Right lobe of liver (tissue), 6 donors: ENCODE results near the gene CDCA7L. TPM values are rescaled to one million over a fixed set of nuclear protein-coding genes. Genes with fewer than 3 reads are reported as not detected.
"Not testable (repeated sequence)": the region's sequence is repeated elsewhere in the genome, so short reads cannot be mapped to it uniquely, and the experiment has no call there.

Experiments
- ATAC-seq, 4 donors: fragments of 200-7000 bp; cut with Tn5 transposase; one replicate each; pipeline ENCODE4 v1.9.1; 2020; ENCODE audit warnings: mild to moderate bottlenecking in 4 of 4, moderate library complexity in 4 of 4
- DNase-seq, 3 donors: peaks; one replicate each; pipeline ENCODE4 v3.0.0-alpha.2; 2020
- H3K27ac ChIP-seq, 3 donors: fragments of 200-600 bp; one replicate each; pipeline ENCODE4 v1.8.0; 2022
- H3K27me3 ChIP-seq, 2 donors: fragments of 200-600 bp; one replicate each; pipeline ENCODE4 v1.8.0; 2022
- H3K36me3 ChIP-seq, 4 donors: fragments of 200-600 bp; sonication (generic) in 1 of 4; one replicate each; pipeline versions ENCODE4 v1.5.1 to v1.8.0; 2017 to 2022; ENCODE audit warnings: control low read depth in 1 of 4
- H3K4me1 ChIP-seq, 4 donors: fragments of 200-600 bp; sonication (generic) in 1 of 4; one replicate each; pipeline versions ENCODE4 v1.5.1 to v1.8.0; 2017 to 2022; ENCODE audit warnings: control low read depth in 1 of 4
- H3K4me3 ChIP-seq, 3 donors: fragments of 200-600 bp; one replicate each; pipeline ENCODE4 v1.8.0; 2022
- H3K9me3 ChIP-seq, 4 donors: fragments of 200-600 bp; sonication (generic) in 1 of 4; one replicate each; pipeline versions ENCODE4 v1.5.1 to v1.8.0; 2017 to 2022; ENCODE audit warnings: control low read depth in 1 of 4
- POLR2A ChIP-seq: fragments of 450-650 bp; IDR thresholded peaks from one replicate; pipeline ENCODE4 v1.6.1; 2017; ENCODE audit warnings: antibody characterized with exemption, mild to moderate bottlenecking
- WGBS: methylation state at CpG from one replicate; pipeline ENCODE4 v1.1.6; 2018; ENCODE audit warnings: low coverage, low lambda C conversion rate; ENCODE audit not compliant: insufficient coverage; ENCODE audit errors: missing lambda C conversion rate; 5-methylcytosine and 5-hydroxymethylcytosine counted together
- intact Hi-C, 2 donors: fragments of 100-400 bp; cut with DNase I; formaldehyde crosslinking; loops; one replicate each; pipeline versions ENCODE4 v1.11.2 to v1.14.1; 2022
- total RNA-seq, 6 experiments: library from RNA; depleted of rRNA in 2 of 6; stranded (reverse); fragments of >200 nt in 2 of 6; fragmentation: NEBNext Ultra II Directional in 3 of 6; extraction: Animal tissue kit (Norgen Biotek cat#: 25700) in 3 of 6; gene quantifications; one replicate each; pipeline versions ENCODE4 v1.1.0 to v1.2.4, GENCODE V29; 2016 to 2023
- TF ChIP-seq, protein P1 (sequence below), 4 donors: fragments of 200-600 bp in 3 of 4; fragments of 450-650 bp in 1 of 4; IDR thresholded peaks; one replicate each; pipeline versions ENCODE4 v1.5.1 to v1.8.0; 2016 to 2022; ENCODE audit warnings: antibody characterized with exemption in 4 of 4, mild to moderate bottlenecking in 2 of 4
- donor health status: DM: no; HTN: yes; CAD: no.
- donor health status: DM: no; HTN: no; CAD: no.
- donor health status: DM: no; HTN: no; CAD: no.
- donor health status: DM: no; HTN: yes; CAD: no.
- donor health status: DM: no; HTN: yes; CAD: no.

The CDCA7L gene
- total RNA-seq, 6 experiments from 2014 or later, result 3.3 to 6.0 (median 4.3) TPM

- intact Hi-C loops, result no loop called here
- DNase-seq (no peak), ATAC-seq (no peak)
- Histone ChIP-seq H3K9me3 (no peaks in the 10 kb centered on the region), H3K36me3 (no peaks in the 10 kb centered on the region), H3K4me3 (no peak overlapping the region), H3K27me3 (no peaks in the 10 kb centered on the region), H3K4me1 (peaks cover 0 to 4% (median 0%) of the 10 kb centered on the region in 4 donors), H3K27ac (no peak overlapping the region)
- 94% methylated on average over 3 of the region's 3 CpGs for WGBS
- TF ChIP-seq, protein P1, sequence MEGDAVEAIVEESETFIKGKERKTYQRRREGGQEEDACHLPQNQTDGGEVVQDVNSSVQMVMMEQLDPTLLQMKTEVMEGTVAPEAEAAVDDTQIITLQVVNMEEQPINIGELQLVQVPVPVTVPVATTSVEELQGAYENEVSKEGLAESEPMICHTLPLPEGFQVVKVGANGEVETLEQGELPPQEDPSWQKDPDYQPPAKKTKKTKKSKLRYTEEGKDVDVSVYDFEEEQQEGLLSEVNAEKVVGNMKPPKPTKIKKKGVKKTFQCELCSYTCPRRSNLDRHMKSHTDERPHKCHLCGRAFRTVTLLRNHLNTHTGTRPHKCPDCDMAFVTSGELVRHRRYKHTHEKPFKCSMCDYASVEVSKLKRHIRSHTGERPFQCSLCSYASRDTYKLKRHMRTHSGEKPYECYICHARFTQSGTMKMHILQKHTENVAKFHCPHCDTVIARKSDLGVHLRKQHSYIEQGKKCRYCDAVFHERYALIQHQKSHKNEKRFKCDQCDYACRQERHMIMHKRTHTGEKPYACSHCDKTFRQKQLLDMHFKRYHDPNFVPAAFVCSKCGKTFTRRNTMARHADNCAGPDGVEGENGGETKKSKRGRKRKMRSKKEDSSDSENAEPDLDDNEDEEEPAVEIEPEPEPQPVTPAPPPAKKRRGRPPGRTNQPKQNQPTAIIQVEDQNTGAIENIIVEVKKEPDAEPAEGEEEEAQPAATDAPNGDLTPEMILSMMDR (IDR thresholded peaks at IDR 0.05), result no peak
- no peak for TF ChIP-seq POLR2A
Measured at GRCh38 chr7:21939858-21940372, 5.8 kb downstream of the CDCA7L start.

- H3K4me1 ChIP-seq, result peaks cover 0 to 1% (median 0%) of the 10 kb centered on the region in 4 donors
- intact Hi-C loops, result no loop called here
- no peak overlapping the region for H3K4me3 ChIP-seq
- no peak for ATAC-seq
- WGBS, result 60% methylated on average over 4 of the region's 4 CpGs
- no peaks in the 10 kb centered on the region for H3K27me3 ChIP-seq
- no peaks in the 10 kb centered on the region for H3K9me3 ChIP-seq
- TF ChIP-seq POLR2A, result no peak
- TF ChIP-seq, protein P1 (IDR thresholded peaks at IDR 0.05), result no peak
- H3K27ac ChIP-seq, result no peak overlapping the region
- DNase-seq, result no peak
- no peaks in the 10 kb centered on the region for H3K36me3 ChIP-seq
Measured at GRCh38 chr7:21939136-21939857, 6.4 kb downstream of the CDCA7L start.

DNA sequence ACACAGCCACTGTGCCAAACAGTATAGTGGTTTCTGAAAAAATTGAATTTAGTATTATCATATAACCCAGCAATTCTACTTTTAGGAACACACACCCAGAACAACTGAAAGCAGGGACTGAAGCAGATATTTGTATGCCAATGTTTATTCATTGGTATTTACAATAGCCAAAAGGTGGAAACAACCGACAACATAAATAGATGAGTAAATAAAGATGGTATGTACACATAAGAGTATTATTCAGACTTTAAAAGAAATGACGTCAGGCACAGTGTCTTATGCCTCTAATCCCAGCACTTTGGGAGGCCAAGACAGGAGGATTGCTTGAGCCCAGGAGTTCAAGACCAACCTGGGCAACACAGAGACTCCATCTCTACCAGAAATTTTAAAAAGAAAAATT lies 7.2 kb downstream of the CDCA7L start:
- WGBS, result 76% methylated on average over 2 of the region's 2 CpGs

DNA sequence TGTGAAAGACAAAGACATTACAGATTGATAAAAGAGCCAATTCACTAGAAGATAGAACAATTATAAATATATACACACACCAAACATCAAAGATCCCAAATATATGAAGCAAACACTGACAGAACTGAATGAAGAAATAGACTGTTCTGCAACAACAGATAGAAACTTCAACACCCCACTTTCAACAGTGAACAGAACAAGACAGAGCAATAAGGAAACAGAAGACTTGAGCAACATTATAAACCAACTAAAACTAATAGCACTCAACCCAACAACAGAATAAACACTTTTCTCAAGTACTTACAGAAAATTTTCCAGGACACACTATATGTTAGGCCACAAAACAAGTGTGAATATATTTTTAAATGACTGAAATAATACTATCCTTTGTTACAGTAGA lies 10.9 kb downstream of the CDCA7L start:
- Histone ChIP-seq H3K27ac (no peak overlapping the region), H3K9me3 (no peaks in the 10 kb centered on the region), H3K27me3 (no peaks in the 10 kb centered on the region), H3K4me1 (no peaks in the 10 kb centered on the region), H3K4me3 (no peak overlapping the region), H3K36me3 (no peaks in the 10 kb centered on the region)
- ATAC-seq (no peak), DNase-seq (no peak)
- intact Hi-C loops, result no loop called here
- TF ChIP-seq, protein P1 (IDR thresholded peaks at IDR 0.05), result no peak
- TF ChIP-seq POLR2A, result no peak

More for the DNA sequence above, 7.2 kb downstream of the CDCA7L start:
- H3K4me3 ChIP-seq, result no peak overlapping the region
- no peak for DNase-seq
- no peak for ATAC-seq
- no peaks in the 10 kb centered on the region for H3K9me3 ChIP-seq
- intact Hi-C loops, result no loop called here
- no peaks in the 10 kb centered on the region for H3K27me3 ChIP-seq
- H3K27ac ChIP-seq, result no peak overlapping the region
- no peaks in the 10 kb centered on the region for H3K4me1 ChIP-seq
- no peaks in the 10 kb centered on the region for H3K36me3 ChIP-seq
- TF ChIP-seq, protein P1 (IDR thresholded peaks at IDR 0.05), result no peak
- TF ChIP-seq POLR2A, result no peak

- H3K36me3 ChIP-seq, H3K27ac ChIP-seq, H3K4me3 ChIP-seq, ATAC-seq, H3K27me3 ChIP-seq, intact Hi-C loops, H3K9me3 ChIP-seq, DNase-seq, H3K4me1 ChIP-seq: not testable (repeated sequence)
- 66% methylated on average over 3 of the region's 3 CpGs for WGBS
Measured at GRCh38 chr7:21933293-21933692, 12.4 kb downstream of the CDCA7L start.
